ENCODE data around the gene KCNIP1. TPM values are rescaled to one million over a fixed set of nuclear protein-coding genes. Genes with fewer than 3 reads are reported as not detected.

The KCNIP1 gene
- total and polyA plus RNA-seq, 4 donors = 0.13 to 1.8 (median 0.72) TPM

GRCh38 chr5:170640731-170641588 lies 137.1 kb downstream of the KCNIP1 start:
- no peak for DNase-seq
- H3K4me3 ChIP-seq = no peak overlapping the region
- WGBS, 2 donors = 75 to 78% methylated on average over 13 of the region's 13 CpGs

GRCh38 chr5:170641589-170642031 lies 137.8 kb downstream of the KCNIP1 start:
- no peak overlapping the region for H3K9ac ChIP-seq (ENCODE audit: insufficient read depth in 1 of 2, low read length in 2 of 2)
- no peak for ATAC-seq (ENCODE audit: insufficient read depth, low FRiP score)
- DNase-seq = no peak
- no peak overlapping the region for H3K27ac ChIP-seq (ENCODE audit: low read depth in 1 of 2, low read length in 1 of 2)
- H3K36me3 ChIP-seq (ENCODE audit: control insufficient read depth in 4 of 4, insufficient read depth in 4 of 4, low read length in 4 of 4) = no peaks in the 10 kb centered on the region
- no peak for TF ChIP-seq CTCF (IDR thresholded peaks at IDR 0.05; ENCODE audit: control extremely low read depth, extremely low read depth)
- H3K4me3 ChIP-seq = no peak overlapping the region
- H3K4me1 ChIP-seq (ENCODE audit: control insufficient read depth in 5 of 5, insufficient read depth in 5 of 5, low read length in 5 of 5) = no peaks in the 10 kb centered on the region
- 89 to 93% methylated on average over 15 of the region's 15 CpGs for WGBS, 2 donors
- no peaks in the 10 kb centered on the region for H3K9me3 ChIP-seq (ENCODE audit: control insufficient read depth in 4 of 4, insufficient read depth in 3 of 4, low read length in 3 of 4)
- H3K27me3 ChIP-seq (ENCODE audit: control insufficient read depth in 3 of 3, insufficient read depth in 3 of 3, low read length in 2 of 3) = no peaks in the 10 kb centered on the region

More at GRCh38 chr5:170640731-170641588, 137.1 kb downstream of the KCNIP1 start:
- Histone ChIP-seq H3K27me3 (ENCODE audit: control insufficient read depth in 3 of 3, insufficient read depth in 3 of 3, low read length in 2 of 3) (no peaks in the 10 kb centered on the region), H3K9me3 (ENCODE audit: control insufficient read depth in 4 of 4, insufficient read depth in 3 of 4, low read length in 3 of 4) (no peaks in the 10 kb centered on the region), H3K36me3 (ENCODE audit: control insufficient read depth in 4 of 4, insufficient read depth in 4 of 4, low read length in 4 of 4) (no peaks in the 10 kb centered on the region), H3K4me1 (ENCODE audit: control insufficient read depth in 5 of 5, insufficient read depth in 5 of 5, low read length in 5 of 5) (no peaks in the 10 kb centered on the region), H3K9ac (ENCODE audit: insufficient read depth in 1 of 2, low read length in 2 of 2) (no peak overlapping the region), H3K27ac (ENCODE audit: low read depth in 1 of 2, low read length in 1 of 2) (no peak overlapping the region)
- ATAC-seq (ENCODE audit: insufficient read depth, low FRiP score) = no peak
- TF ChIP-seq CTCF (IDR thresholded peaks at IDR 0.05; ENCODE audit: control extremely low read depth, extremely low read depth) = no peak

GRCh38 chr5:170642066-170642735 lies 138.4 kb downstream of the KCNIP1 start:
- ATAC-seq (ENCODE audit: insufficient read depth, low FRiP score) (no peak), DNase-seq (no peak)
- Histone ChIP-seq H3K9me3 (ENCODE audit: control insufficient read depth in 4 of 4, insufficient read depth in 3 of 4, low read length in 3 of 4) (no peaks in the 10 kb centered on the region), H3K9ac (ENCODE audit: insufficient read depth in 1 of 2, low read length in 2 of 2) (no peak overlapping the region), H3K36me3 (ENCODE audit: control insufficient read depth in 4 of 4, insufficient read depth in 4 of 4, low read length in 4 of 4) (no peaks in the 10 kb centered on the region), H3K27me3 (ENCODE audit: control insufficient read depth in 3 of 3, insufficient read depth in 3 of 3, low read length in 2 of 3) (no peaks in the 10 kb centered on the region), H3K27ac (ENCODE audit: low read depth in 1 of 2, low read length in 1 of 2) (no peak overlapping the region), H3K4me3 (no peak overlapping the region), H3K4me1 (ENCODE audit: control insufficient read depth in 5 of 5, insufficient read depth in 5 of 5, low read length in 5 of 5) (no peaks in the 10 kb centered on the region)
- 85 to 90% methylated on average over 18 of the region's 18 CpGs for WGBS, 2 donors
- no peak for TF ChIP-seq CTCF (IDR thresholded peaks at IDR 0.05; ENCODE audit: control extremely low read depth, extremely low read depth)

Measured in lung (tissue), 12 donors.